Activated naive CD4-positive, alpha-beta T cell treated with anti-CD3 and anti-CD28 coated beads, Interleukin-2, amount 10 ng/mL, durations not matched to agents 7 days and 5 days (primary cell): ENCODE measurements around the gene CHCHD10.
A peak's percentile ranks its signal among the peaks of the same experiment; 100 is the strongest.

ENCODE experiments used
- CTCF ChIA-PET: fragments of 350-600 bp; sonication (Branson Sonifier 250); formaldehyde crosslinking; loops from one replicate; lab custom pipeline; 2021; ENCODE audit warnings: antibody characterized with exemption; lab: Charles Lee
- DNase-seq: peaks from one replicate; pipeline ENCODE4 v3.0.0-alpha.2; 2020
- H3K27ac Mint-ChIP-seq: one replicate; pipeline ENCODE4 v1.8.0; 2021; ENCODE audit warnings: mild to moderate bottlenecking, moderate library complexity, mixed read lengths
- H3K27me3 Mint-ChIP-seq: one replicate; pipeline ENCODE4 v1.8.0; 2021; ENCODE audit warnings: mild to moderate bottlenecking, mixed read lengths
- H3K36me3 Mint-ChIP-seq: one replicate; pipeline ENCODE4 v1.8.0; 2021; ENCODE audit warnings: mixed read lengths
- H3K4me1 Mint-ChIP-seq: one replicate; pipeline ENCODE4 v1.8.0; 2021; ENCODE audit warnings: mixed read lengths
- H3K4me3 Mint-ChIP-seq: one replicate; pipeline ENCODE4 v1.8.0; 2021; ENCODE audit warnings: mild to moderate bottlenecking, moderate library complexity, mixed read lengths
- H3K9me3 Mint-ChIP-seq: one replicate; pipeline ENCODE4 v1.8.0; 2021; ENCODE audit warnings: mixed read lengths

The CHCHD10 gene

GRCh38 chr22:23767673-23768548 lies at the start of gene CHCHD10:
TSS of gene CHCHD10 (minus strand) at chr22:23767972. CDS start at chr22:23767874, 98 bp downstream.
- Mint-ChIP-seq H3K9me3 (no peaks in the 10 kb centered on the region), H3K27me3 (peaks cover 11% of the 10 kb centered on the region), H3K27ac (peak within 1 kb of the TSS; percentile 81), H3K4me3 (peak within 1 kb of the TSS; percentile 80), H3K36me3 (peaks cover 12% of the 10 kb centered on the region), H3K4me1 (peaks cover 64% of the 10 kb centered on the region)
- peak; percentile 85 for DNase-seq
- CTCF ChIA-PET, result interaction anchor here (0.6 to 1.7 kb wide), 5 partner anchors 20 to 135 kb away, joined by 3 to 5 read pairs (median 3); partner anchors contain the start of gene DRICH1

GRCh38 chr22:23817146-23817545 lies 49.4 kb upstream of the CHCHD10 start:
- Mint-ChIP-seq H3K27me3 (no peaks in the 10 kb centered on the region), H3K36me3 (peaks cover 50% of the 10 kb centered on the region), H3K4me1 (peaks cover 27% of the 10 kb centered on the region), H3K9me3 (no peaks in the 10 kb centered on the region), H3K27ac (no peak overlapping the region), H3K4me3 (no peak overlapping the region)
- CTCF ChIA-PET, result no interaction called here
- DNase-seq, result no peak

GRCh38 chr22:23816156-23816976 lies 48.6 kb upstream of the CHCHD10 start:
- CTCF ChIA-PET, result no interaction called here
- Mint-ChIP-seq H3K27me3 (no peaks in the 10 kb centered on the region), H3K4me3 (no peak overlapping the region), H3K4me1 (peaks cover 24% of the 10 kb centered on the region), H3K36me3 (peaks cover 50% of the 10 kb centered on the region), H3K27ac (no peak overlapping the region), H3K9me3 (no peaks in the 10 kb centered on the region)
- no peak for DNase-seq

GRCh38 chr22:23815541-23816155 lies 47.9 kb upstream of the CHCHD10 start:
- CTCF ChIA-PET, result no interaction called here
- no peaks in the 10 kb centered on the region for H3K9me3 Mint-ChIP-seq
- peak overlapping the region; percentile 19 for H3K27ac Mint-ChIP-seq
- H3K27me3 Mint-ChIP-seq, result no peaks in the 10 kb centered on the region
- H3K4me1 Mint-ChIP-seq, result peaks cover 16% of the 10 kb centered on the region
- peaks cover 49% of the 10 kb centered on the region for H3K36me3 Mint-ChIP-seq
- no peak overlapping the region for H3K4me3 Mint-ChIP-seq
- no peak for DNase-seq

GRCh38 chr22:23812378-23812777 lies 44.6 kb upstream of the CHCHD10 start:
- Mint-ChIP-seq H3K36me3 (peaks cover 42% of the 10 kb centered on the region), H3K27me3 (no peaks in the 10 kb centered on the region), H3K27ac (no peak overlapping the region), H3K9me3 (no peaks in the 10 kb centered on the region), H3K4me1 (no peaks in the 10 kb centered on the region), H3K4me3 (no peak overlapping the region)
- no peak for DNase-seq
- CTCF ChIA-PET, result no interaction called here

GRCh38 chr22:23806837-23807236 lies 39.1 kb upstream of the CHCHD10 start:
- no peaks in the 10 kb centered on the region for H3K27me3 Mint-ChIP-seq
- DNase-seq, result no peak
- H3K9me3 Mint-ChIP-seq, result no peaks in the 10 kb centered on the region
- CTCF ChIA-PET, result no interaction called here
- H3K4me3 Mint-ChIP-seq, result no peak overlapping the region
- H3K36me3 Mint-ChIP-seq, result peaks cover 44% of the 10 kb centered on the region
- H3K27ac Mint-ChIP-seq, result no peak overlapping the region
- H3K4me1 Mint-ChIP-seq, result no peaks in the 10 kb centered on the region

- no peaks in the 10 kb centered on the region for H3K9me3 Mint-ChIP-seq
- no peaks in the 10 kb centered on the region for H3K27me3 Mint-ChIP-seq
- CTCF ChIA-PET, result no interaction called here
- H3K36me3 Mint-ChIP-seq, result peaks cover 51% of the 10 kb centered on the region
- no peak overlapping the region for H3K4me3 Mint-ChIP-seq
- H3K27ac Mint-ChIP-seq, result no peak overlapping the region
- DNase-seq, result no peak
- H3K4me1 Mint-ChIP-seq, result no peaks in the 10 kb centered on the region
Observed at GRCh38 chr22:23804781-23805291, 37.1 kb upstream of the CHCHD10 start.

GRCh38 chr22:23803001-23803819 lies 35.4 kb upstream of the CHCHD10 start:
- no peak overlapping the region for H3K4me3 Mint-ChIP-seq
- CTCF ChIA-PET, result interaction anchor here (1.1 kb wide), 1 partner anchor 42 kb away, joined by 3 read pairs; no protein-coding TSS in a partner anchor

GRCh38 chr22:23801886-23802377 lies 34.2 kb upstream of the CHCHD10 start:
- no peak overlapping the region for H3K27ac Mint-ChIP-seq
- no peaks in the 10 kb centered on the region for H3K9me3 Mint-ChIP-seq
- no peaks in the 10 kb centered on the region for H3K4me1 Mint-ChIP-seq
- no peak for DNase-seq
- H3K36me3 Mint-ChIP-seq, result peaks cover 54% of the 10 kb centered on the region
- CTCF ChIA-PET, result no interaction called here
- no peak overlapping the region for H3K4me3 Mint-ChIP-seq
- H3K27me3 Mint-ChIP-seq, result no peaks in the 10 kb centered on the region

More at GRCh38 chr22:23803001-23803819, 35.4 kb upstream of the CHCHD10 start:
- Mint-ChIP-seq H3K27me3 (no peaks in the 10 kb centered on the region), H3K27ac (no peak overlapping the region), H3K9me3 (no peaks in the 10 kb centered on the region), H3K36me3 (peaks cover 55% of the 10 kb centered on the region), H3K4me1 (no peaks in the 10 kb centered on the region)
- no peak for DNase-seq

- Mint-ChIP-seq H3K27me3 (no peaks in the 10 kb centered on the region), H3K4me1 (no peaks in the 10 kb centered on the region), H3K4me3 (no peak overlapping the region), H3K36me3 (peaks cover 56% of the 10 kb centered on the region), H3K9me3 (no peaks in the 10 kb centered on the region), H3K27ac (no peak overlapping the region)
- CTCF ChIA-PET, result no interaction called here
- DNase-seq, result no peak
Observed at GRCh38 chr22:23801238-23801821, 33.6 kb upstream of the CHCHD10 start.

- CTCF ChIA-PET, result no interaction called here
- peak overlapping the region; percentile 76 for H3K27ac Mint-ChIP-seq
- no peak for DNase-seq
- H3K9me3 Mint-ChIP-seq, result no peaks in the 10 kb centered on the region
- H3K4me3 Mint-ChIP-seq, result no peak overlapping the region
- H3K4me1 Mint-ChIP-seq, result no peaks in the 10 kb centered on the region
- H3K27me3 Mint-ChIP-seq, result no peaks in the 10 kb centered on the region
- H3K36me3 Mint-ChIP-seq, result peaks cover 54% of the 10 kb centered on the region
Observed at GRCh38 chr22:23800297-23801237, 32.8 kb upstream of the CHCHD10 start.

- no peak overlapping the region for H3K27ac Mint-ChIP-seq
- DNase-seq, result no peak
- H3K4me3 Mint-ChIP-seq, result no peak overlapping the region
- no peaks in the 10 kb centered on the region for H3K9me3 Mint-ChIP-seq
- peaks cover 43% of the 10 kb centered on the region for H3K36me3 Mint-ChIP-seq
- no peaks in the 10 kb centered on the region for H3K27me3 Mint-ChIP-seq
- CTCF ChIA-PET, result interaction anchor here (0.6 kb wide), 1 partner anchor 29 kb away, joined by 3 read pairs; no protein-coding TSS in a partner anchor
- H3K4me1 Mint-ChIP-seq, result peaks cover 12% of the 10 kb centered on the region
Observed at GRCh38 chr22:23796461-23796860, 28.7 kb upstream of the CHCHD10 start.
